HEK293T (cell line): ENCODE results near the gene UBE2U.
"Not testable (repeated sequence)": the region's sequence is repeated elsewhere in the genome, so short reads cannot be mapped to it uniquely, and the experiment has no call there.

Source experiments
- CTCF ChIA-PET: fragments of 350-600 bp; formaldehyde crosslinking; extraction: SDS; loops from one replicate; lab custom pipeline; 2021; ENCODE audit warnings: antibody characterized with exemption, inconsistent platforms; lab: Yijun Ruan, JAX
- POLR2A ChIA-PET: fragments of 350-600 bp; formaldehyde crosslinking; extraction: SDS; loops from one replicate; lab custom pipeline; 2020; ENCODE audit warnings: antibody characterized with exemption, inconsistent platforms; lab: Yijun Ruan, JAX
- DNase-seq: peaks from one replicate; pipeline ENCODE4 v3.0.0; 2012; ENCODE audit warnings: mixed read lengths; ENCODE audit errors: extremely low spot score
- ARNT ChIP-seq: fragments of 450-650 bp; IDR thresholded peaks from 2 replicates; pipeline ENCODE4 v1.6.1; 2017; ENCODE audit warnings: mild to moderate bottlenecking
- BHLHE40 ChIP-seq: fragments of 450-650 bp; IDR thresholded peaks from 2 replicates; pipeline ENCODE4 v1.6.1; 2016; ENCODE audit warnings: mild to moderate bottlenecking, moderate library complexity, borderline replicate concordance
- CTBP1 ChIP-seq: fragments of 450-650 bp; IDR thresholded peaks from 2 replicates; pipeline ENCODE4 v1.6.1; 2016; ENCODE audit warnings: borderline replicate concordance
- ELF4 ChIP-seq: fragments of 450-650 bp; IDR thresholded peaks from 2 replicates; pipeline ENCODE4 v1.6.1; 2017; ENCODE audit warnings: antibody characterized with exemption
- FOXA1 ChIP-seq: fragments of 450-650 bp; IDR thresholded peaks from 2 replicates; pipeline ENCODE4 v1.6.1; 2016; ENCODE audit warnings: mild to moderate bottlenecking
- FOXK2 ChIP-seq: fragments of 450-650 bp; IDR thresholded peaks from 2 replicates; pipeline ENCODE4 v1.6.1; 2016; ENCODE audit warnings: mild to moderate bottlenecking
- FOXM1 ChIP-seq: fragments of 450-650 bp; IDR thresholded peaks from 2 replicates; pipeline ENCODE4 v1.6.1; 2017; ENCODE audit warnings: mild to moderate bottlenecking, borderline replicate concordance
- HDGF ChIP-seq: fragments of 450-650 bp; IDR thresholded peaks from 2 replicates; pipeline ENCODE4 v1.6.1; 2017; ENCODE audit warnings: antibody characterized with exemption, borderline replicate concordance
- L3MBTL2 ChIP-seq: fragments of 450-650 bp; conservative IDR thresholded peaks from 2 replicates; pipeline ENCODE4 v1.6.1; 2016; ENCODE audit warnings: mild to moderate bottlenecking
- LEF1 ChIP-seq: fragments of 450-650 bp; IDR thresholded peaks from 2 replicates; pipeline ENCODE4 v1.6.1; 2017; ENCODE audit warnings: mild to moderate bottlenecking, borderline replicate concordance
- NFRKB ChIP-seq: fragments of 450-650 bp; IDR thresholded peaks from 2 replicates; pipeline ENCODE4 v1.6.1; 2016; ENCODE audit warnings: mild to moderate bottlenecking, moderate library complexity
- SP1 ChIP-seq: fragments of 450-650 bp; IDR thresholded peaks from 2 replicates; pipeline ENCODE4 v1.6.1; 2017
- SUZ12 ChIP-seq: fragments of 450-650 bp; IDR thresholded peaks from 2 replicates; pipeline ENCODE4 v1.6.1; 2016; ENCODE audit warnings: mild to moderate bottlenecking
- TARDBP ChIP-seq: fragments of 450-650 bp; IDR thresholded peaks from 2 replicates; pipeline ENCODE4 v1.6.1; 2016
- ZNF384 ChIP-seq: fragments of 450-650 bp; IDR thresholded peaks from 2 replicates; pipeline ENCODE4 v1.6.1; 2016
- TF ChIP-seq, protein P1 (sequence below): fragments of 450-650 bp; IDR thresholded peaks from 2 replicates; pipeline ENCODE4 v1.6.1; 2016

Gene UBE2U

DNA sequence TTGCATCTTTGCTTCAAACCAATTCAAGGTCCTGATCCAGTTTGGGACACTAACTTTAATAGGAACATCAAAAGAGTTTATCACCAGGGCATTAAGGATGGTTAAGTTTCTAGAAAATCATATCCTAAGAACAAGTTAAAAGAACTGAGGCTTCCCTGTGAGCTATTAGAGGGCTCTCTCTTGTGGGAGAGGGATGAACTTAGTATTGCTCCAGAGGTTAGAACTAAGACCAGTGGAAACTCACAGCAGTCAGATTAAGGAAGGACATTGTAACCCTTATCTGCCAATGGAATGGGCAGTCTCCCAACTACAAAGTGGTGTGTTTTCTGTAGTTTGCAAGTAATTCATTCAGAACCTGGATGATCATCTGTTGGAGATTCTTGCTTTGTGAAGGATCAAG, 36.8 kb downstream of the UBE2U start:
- DNase-seq, result no peak
- POLR2A ChIA-PET, result no interaction called here
- CTCF ChIA-PET, result interaction anchor here (1.8 kb wide), 1 partner anchor 566 kb away, joined by 4 read pairs; no protein-coding TSS in a partner anchor
- TF ChIP-seq SUZ12 (no peak), NFRKB (no peak), ELF4 (no peak), ZNF384 (no peak), SP1 (no peak), FOXA1 (no peak)

DNA sequence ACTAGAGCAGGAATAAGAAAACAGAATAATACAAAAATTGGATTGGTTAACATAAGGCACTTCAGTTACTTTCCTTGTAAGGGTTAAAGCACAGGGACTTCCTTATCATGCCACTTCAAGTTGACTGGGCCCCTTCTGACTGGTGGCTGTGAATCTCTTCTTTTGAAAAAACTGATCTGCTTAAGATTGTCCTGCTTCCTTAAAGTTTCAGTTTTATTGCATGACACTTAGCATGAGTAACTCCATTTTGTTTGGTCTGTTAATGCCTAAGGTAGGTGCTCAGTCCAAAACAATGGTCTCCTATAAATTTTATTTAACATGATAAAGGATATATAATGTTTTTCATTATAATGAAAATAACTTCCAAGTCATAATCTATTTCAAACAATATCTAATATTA, 37.6 kb downstream of the UBE2U start:
- TF ChIP-seq FOXK2, result no peak
- TF ChIP-seq ELF4, result no peak
- no peak for TF ChIP-seq SP1
- TF ChIP-seq FOXA1, result no peak
- no peak for TF ChIP-seq CTBP1
- TF ChIP-seq NFRKB, result no peak
- no peak for TF ChIP-seq BHLHE40
- CTCF ChIA-PET, result interaction anchor here (1.8 kb wide), 1 partner anchor 566 kb away, joined by 4 read pairs; no protein-coding TSS in a partner anchor
- no peak for DNase-seq
- POLR2A ChIA-PET, result no interaction called here

DNA sequence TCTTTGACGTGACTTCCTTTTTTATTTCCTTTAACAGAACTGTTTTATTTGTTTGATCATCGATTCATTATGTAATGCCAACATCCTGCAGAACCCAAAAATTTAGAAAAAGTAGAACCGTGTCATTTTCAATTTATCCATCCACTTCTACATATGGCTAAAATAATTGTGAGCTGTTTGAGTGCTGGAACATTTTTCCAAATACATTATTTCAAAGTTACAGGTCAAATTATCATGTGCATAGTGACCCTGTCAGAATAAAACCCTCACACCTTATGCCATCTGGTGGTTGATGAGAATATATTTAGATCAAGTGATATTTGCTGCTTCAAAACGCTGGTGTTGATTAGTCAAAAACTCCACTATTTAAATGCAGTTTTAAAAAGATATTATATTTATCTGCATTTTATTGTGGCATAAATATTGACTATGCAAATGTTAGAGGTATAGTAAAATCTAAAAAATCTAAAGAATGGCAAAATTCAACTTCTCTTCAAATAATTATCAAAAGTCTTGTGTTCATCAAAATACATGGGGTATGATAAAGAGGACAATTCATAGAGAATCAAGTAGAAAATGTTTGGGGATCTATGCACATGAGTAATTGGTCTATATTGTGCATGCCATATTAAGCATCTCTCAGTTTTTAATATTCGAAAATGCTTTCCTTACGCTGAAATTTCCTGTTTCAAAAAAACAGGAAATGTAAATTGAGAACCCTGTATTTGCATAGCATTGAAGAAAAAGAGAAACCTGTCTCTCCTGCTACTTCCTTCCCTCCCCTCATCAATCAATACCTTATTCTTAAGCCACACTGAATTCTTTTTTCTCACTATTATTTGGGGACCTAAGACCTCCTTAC, 39.7 kb downstream of the UBE2U start:
- ChIA-PET CTCF (interaction anchor here (0.7 to 4.0 kb wide), 6 partner anchors 14 to 719 kb away, joined by 3 to 18 read pairs (median 3); no protein-coding TSS in a partner anchor), POLR2A (no interaction called here)
- DNase-seq, result no peak
- no peak for TF ChIP-seq ELF4
- TF ChIP-seq NFRKB, result no peak
- TF ChIP-seq FOXK2, result no peak
- no peak for TF ChIP-seq LEF1
- TF ChIP-seq, protein P1, sequence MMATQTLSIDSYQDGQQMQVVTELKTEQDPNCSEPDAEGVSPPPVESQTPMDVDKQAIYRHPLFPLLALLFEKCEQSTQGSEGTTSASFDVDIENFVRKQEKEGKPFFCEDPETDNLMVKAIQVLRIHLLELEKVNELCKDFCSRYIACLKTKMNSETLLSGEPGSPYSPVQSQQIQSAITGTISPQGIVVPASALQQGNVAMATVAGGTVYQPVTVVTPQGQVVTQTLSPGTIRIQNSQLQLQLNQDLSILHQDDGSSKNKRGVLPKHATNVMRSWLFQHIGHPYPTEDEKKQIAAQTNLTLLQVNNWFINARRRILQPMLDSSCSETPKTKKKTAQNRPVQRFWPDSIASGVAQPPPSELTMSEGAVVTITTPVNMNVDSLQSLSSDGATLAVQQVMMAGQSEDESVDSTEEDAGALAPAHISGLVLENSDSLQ, result no peak
- no peak for TF ChIP-seq TARDBP
- no peak for TF ChIP-seq BHLHE40
- TF ChIP-seq SUZ12, result no peak
- no peak for TF ChIP-seq L3MBTL2

DNA sequence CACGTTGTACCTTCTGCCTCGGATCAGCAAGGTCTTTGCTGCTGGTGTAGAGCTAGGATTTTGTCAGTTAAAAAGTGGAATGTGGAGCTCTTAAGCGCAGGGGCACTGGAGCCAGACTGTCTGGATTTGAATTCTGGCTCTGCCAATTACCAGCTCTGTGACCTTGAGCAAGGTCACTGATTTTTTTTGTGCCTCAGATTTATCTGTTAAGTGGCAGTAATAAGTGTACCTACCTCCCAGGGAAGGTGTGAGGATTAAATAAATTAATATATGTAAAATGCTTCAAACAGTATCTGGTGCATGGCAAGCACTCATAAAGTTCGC, 40.3 kb downstream of the UBE2U start:
- ChIA-PET CTCF (interaction anchor here (0.6 to 4.0 kb wide), 9 partner anchors 12 to 627 kb away, joined by 3 to 18 read pairs (median 3); no protein-coding TSS in a partner anchor), POLR2A (no interaction called here)
- DNase-seq, result no peak
- no peak for TF ChIP-seq FOXK2
- no peak for TF ChIP-seq HDGF
- TF ChIP-seq FOXA1, result no peak
- no peak for TF ChIP-seq ELF4
- no peak for TF ChIP-seq LEF1
- TF ChIP-seq NFRKB, result no peak
- TF ChIP-seq FOXM1, result no peak

DNA sequence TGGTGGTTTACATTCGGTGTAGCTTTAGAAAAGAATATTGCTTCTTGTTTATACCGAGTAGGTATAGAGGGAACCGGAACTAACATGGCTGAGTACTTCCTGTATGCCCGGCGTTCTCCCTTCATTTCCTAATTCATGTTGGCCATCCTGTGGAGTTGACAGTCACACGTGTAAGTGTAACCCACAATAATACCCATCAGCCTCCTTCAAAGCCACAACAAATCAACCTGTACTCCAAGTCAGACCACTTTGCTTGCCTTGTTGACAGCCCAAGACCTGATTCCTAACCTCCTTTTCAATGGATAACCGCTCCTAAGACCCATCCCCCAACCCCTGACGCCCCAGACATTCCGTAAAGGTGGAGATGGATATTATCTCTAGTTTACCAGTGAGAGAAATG, 42.1 kb downstream of the UBE2U start:
- DNase-seq, result no peak
- CTCF ChIA-PET, result interaction anchor here (0.7 to 4.0 kb wide), 6 partner anchors 10 to 1958 kb away, joined by 3 to 18 read pairs (median 5); no protein-coding TSS in a partner anchor

DNA sequence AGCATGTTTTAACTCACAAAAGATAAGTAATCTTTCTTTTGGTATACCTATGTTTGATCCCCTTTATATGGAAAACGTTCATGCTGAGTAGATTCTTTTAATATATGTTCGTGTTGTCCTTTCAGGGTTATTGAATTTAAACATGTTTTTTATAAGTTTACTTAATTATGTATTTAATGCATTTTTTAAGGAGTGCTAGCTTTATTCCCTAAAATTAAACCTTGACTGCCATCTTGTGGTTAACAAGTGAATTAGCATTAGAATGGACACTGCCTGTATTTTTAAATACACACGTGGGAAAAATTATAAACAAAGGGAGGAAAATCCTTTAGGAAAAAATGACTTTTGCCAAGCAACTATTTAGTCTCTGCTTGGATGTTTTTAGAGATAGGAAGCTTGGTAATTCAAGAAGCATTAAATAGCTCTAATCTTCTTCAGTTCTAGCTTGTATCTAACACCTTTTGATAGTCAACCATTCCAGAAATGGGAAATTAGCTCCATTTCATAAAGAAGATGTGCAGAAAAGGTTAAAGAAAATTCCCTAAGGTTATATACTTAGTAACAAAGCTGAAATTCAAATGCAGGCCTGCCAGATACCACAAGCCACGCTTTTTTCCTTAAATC, 43.0 kb downstream of the UBE2U start:
- TF ChIP-seq FOXK2, result no peak
- TF ChIP-seq CTBP1, result peak; percentile 27; the same call in 1 of the 2 replicates
- TF ChIP-seq, protein P1, result no peak
- ChIA-PET CTCF (interaction anchor here (0.6 to 2.0 kb wide), 5 partner anchors 64 to 572 kb away, joined by 3 to 10 read pairs (median 4); no protein-coding TSS in a partner anchor), POLR2A (no interaction called here)
- DNase-seq, result no peak

More for the DNA sequence above, 42.1 kb downstream of the UBE2U start:
- no peak for TF ChIP-seq ELF4
- no peak for TF ChIP-seq SP1
- TF ChIP-seq LEF1, result no peak
- no peak for TF ChIP-seq ZNF384
- no peak for TF ChIP-seq L3MBTL2
- no peak for TF ChIP-seq FOXM1
- TF ChIP-seq BHLHE40, result no peak
- no peak for TF ChIP-seq FOXA1
- TF ChIP-seq NFRKB, result no peak
- no peak for TF ChIP-seq TARDBP
- TF ChIP-seq ARNT, result no peak
- no peak for TF ChIP-seq SUZ12
- POLR2A ChIA-PET, result no interaction called here

DNA sequence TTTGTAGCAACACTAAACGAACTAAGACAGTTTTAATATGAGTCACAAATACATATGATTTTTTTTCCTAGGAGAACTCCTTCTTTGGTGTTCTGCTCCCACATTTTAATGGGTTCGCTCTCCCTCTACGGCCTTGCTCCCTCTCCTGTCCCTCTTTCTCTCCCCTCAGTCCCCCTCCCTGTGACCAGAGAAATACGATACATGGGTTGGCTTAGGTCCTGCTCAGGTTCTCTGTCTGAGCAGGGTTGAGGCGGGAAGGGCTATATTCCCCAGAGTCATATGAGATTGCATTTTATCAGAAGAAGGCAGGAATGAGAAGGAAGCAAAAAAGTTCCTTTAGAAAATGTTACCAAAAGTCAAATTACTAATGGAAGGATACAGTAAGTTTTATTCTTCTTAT, 44.6 kb downstream of the UBE2U start:
- POLR2A ChIA-PET, result interaction anchor here (0.6 kb wide), 1 partner anchor 336 kb away, joined by 3 read pairs; no protein-coding TSS in a partner anchor
- no peak for DNase-seq
- CTCF ChIA-PET, result interaction anchor here (1.0 to 1.9 kb wide), 3 partner anchors 470 to 574 kb away, joined by 3 to 6 read pairs (median 3); partner anchors contain the start of gene ROR1
- no peak for TF ChIP-seq ELF4
- TF ChIP-seq FOXM1, result no peak
- no peak for TF ChIP-seq FOXK2
- TF ChIP-seq, protein P1, result no peak
- no peak for TF ChIP-seq ZNF384
- TF ChIP-seq ARNT, result no peak
- no peak for TF ChIP-seq CTBP1
- no peak for TF ChIP-seq SUZ12
- no peak for TF ChIP-seq LEF1
- TF ChIP-seq FOXA1, result no peak
- TF ChIP-seq L3MBTL2, result no peak
- no peak for TF ChIP-seq SP1

DNA sequence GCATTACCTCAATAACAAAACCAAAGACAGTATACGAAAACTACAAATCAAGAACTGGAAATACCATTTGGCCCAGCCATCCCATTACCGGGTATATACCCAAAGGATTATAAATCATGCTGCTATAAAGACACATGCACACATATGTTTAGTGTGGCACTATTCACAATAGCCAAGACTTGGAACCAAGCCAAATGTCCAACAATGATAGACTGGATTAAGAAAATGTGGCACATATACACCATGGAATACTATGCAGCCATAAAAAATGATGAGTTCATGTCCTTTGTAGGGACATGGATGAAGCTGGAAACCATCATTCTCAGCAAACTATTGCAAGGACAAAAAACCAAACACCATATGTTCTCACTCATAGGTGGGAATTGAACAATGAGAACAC, 47.0 kb downstream of the UBE2U start:
- CTCF ChIA-PET, DNase-seq, POLR2A ChIA-PET: not testable (repeated sequence)
